GM12891 (cell line): ENCODE measurements around the gene EYS.

Experiments used
- PAX5 ChIP-seq: IDR thresholded peaks from 2 replicates; pipeline ENCODE4 v1.6.1; 2011; ENCODE audit warnings: low read length, moderate library complexity, mild to moderate bottlenecking; ENCODE audit not compliant: insufficient read depth, severe bottlenecking
- POLR2A ChIP-seq: IDR thresholded peaks from 2 replicates; pipeline ENCODE4 v1.6.1; 2011; ENCODE audit warnings: low read depth, low read length, control low read depth
- POLR2AphosphoS5 ChIP-seq: IDR thresholded peaks from 2 replicates; pipeline ENCODE4 v1.6.1; 2011; ENCODE audit warnings: low read depth, low read length, control low read depth
- POU2F2 ChIP-seq: IDR thresholded peaks from 2 replicates; pipeline ENCODE4 v1.6.1; 2011; ENCODE audit warnings: low read depth, mild to moderate bottlenecking, control low read depth, low read length, moderate library complexity
- SPI1 ChIP-seq: IDR thresholded peaks from 2 replicates; pipeline ENCODE4 v1.6.1; 2011; ENCODE audit warnings: low read depth, low read length, control low read depth
- TAF1 ChIP-seq: IDR thresholded peaks from 2 replicates; pipeline ENCODE4 v1.6.1; 2011; ENCODE audit warnings: low read depth, low read length, control low read depth

DNA sequence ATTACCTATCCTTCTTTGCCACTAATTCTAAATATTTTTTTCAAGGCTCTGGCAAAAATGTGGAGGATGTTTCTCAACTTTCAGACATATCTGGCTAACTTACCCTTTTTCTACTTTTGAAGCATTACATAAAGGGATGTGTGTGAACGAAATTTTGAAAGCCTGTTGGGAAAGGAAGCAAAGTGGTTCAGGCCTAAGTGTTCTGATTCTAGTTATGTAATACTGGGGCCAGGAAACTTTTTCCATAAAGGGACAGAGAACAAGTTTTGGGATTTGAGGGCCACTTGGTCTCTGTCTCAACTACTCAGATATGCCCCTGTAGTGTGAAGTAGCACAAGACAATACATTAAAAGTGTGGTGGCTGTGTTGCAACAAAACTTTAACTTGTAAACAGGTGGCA lies 1349.6 kb downstream of the EYS start:
- TF ChIP-seq POLR2AphosphoS5: no peak
- no peak for TF ChIP-seq TAF1
- TF ChIP-seq POLR2A: no peak
- no peak for TF ChIP-seq POU2F2
- no peak for TF ChIP-seq PAX5
- TF ChIP-seq SPI1: no peak
